ENCODE data around the gene EAF1. TPM values are rescaled to one million over a fixed set of nuclear protein-coding genes. Genes with fewer than 3 reads are reported as not detected.
A peak's percentile ranks its signal among the peaks of the same experiment; 100 is the strongest.
"Not testable (repeated sequence)": the region's sequence is repeated elsewhere in the genome, so short reads cannot be mapped to it uniquely, and the experiment has no call there.

EAF1 gene
- total RNA-seq, result 27.9 TPM
- polyA plus RNA-seq, result 10 to 100 TPM in 2 of 4 donors, 1 to 10 TPM in 2; 7.9 to 10.7 (median 9.7) TPM

DNA sequence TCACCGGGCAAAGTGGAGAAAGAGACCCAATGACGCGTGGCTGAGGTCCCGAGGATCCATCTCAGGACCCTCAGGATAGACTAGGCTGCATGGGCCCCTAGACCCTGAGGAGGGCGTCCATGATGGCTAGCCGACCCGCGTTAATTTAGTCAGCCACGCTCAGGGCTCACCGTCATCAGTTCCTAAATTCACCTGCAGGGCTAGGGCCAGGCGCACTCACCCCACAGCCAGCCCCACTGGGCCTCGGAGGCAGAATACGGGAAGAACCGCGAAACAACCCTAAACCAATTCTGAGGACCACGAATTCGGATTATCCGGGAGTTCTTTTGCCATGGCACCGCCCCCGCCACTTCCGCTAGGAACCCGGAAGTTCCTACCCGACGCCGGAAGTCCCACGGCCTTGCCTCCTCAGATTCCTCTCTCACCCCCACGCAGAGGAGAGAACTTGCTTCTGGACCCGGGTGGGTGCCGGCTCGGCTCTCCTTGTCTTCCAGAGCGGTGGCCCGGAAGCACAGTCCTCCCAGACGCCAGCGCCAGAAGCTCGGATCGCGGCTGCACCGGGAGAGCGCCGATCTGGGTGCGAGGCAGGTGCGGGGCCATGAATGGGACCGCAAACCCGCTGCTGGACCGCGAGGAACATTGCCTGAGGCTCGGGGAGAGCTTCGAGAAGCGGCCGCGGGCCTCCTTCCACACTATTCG, at the start of gene EAF1, which contains the start of gene METTL6:
Gene EAF1, plus strand, starts transcription at position 417 of the 699 bp plus-strand sequence. Its CDS starts 182 bp downstream, at position 599.
Gene METTL6, minus strand, starts transcription at position 363 of the 699 bp plus-strand sequence. CDS start 1,033 bp downstream, outside the sequence.
- peaks cover 61% of the 10 kb centered on the region for H3K4me1 ChIP-seq (ENCODE audit: control insufficient read depth, insufficient read depth, low read length, poor library complexity, severe bottlenecking)
- no peaks in the 10 kb centered on the region for H3K9me3 ChIP-seq (ENCODE audit: control insufficient read depth in 2 of 2, low read length in 2 of 2)
- no peaks in the 10 kb centered on the region for H3K27me3 ChIP-seq (ENCODE audit: control insufficient read depth, insufficient read depth, low read length)
- peak; percentile 83 to 84 for ATAC-seq (ENCODE audit: low read depth in 2 of 2)
- H3K27ac ChIP-seq (ENCODE audit: insufficient read depth, low read length, poor library complexity, severe bottlenecking), result peak within 1 kb of the TSS; percentile 82
- peak within 1 kb of the TSS; percentile 92 to 100 (median 98) for H3K4me3 Mint-ChIP-seq
- no peaks in the 10 kb centered on the region for H3K27me3 Mint-ChIP-seq
- DNase-seq, result peak; percentile 83 to 91 (median 87)
- peak within 1 kb of the TSS; percentile 97 for H3K4me3 ChIP-seq (ENCODE audit: low read depth, low read length)
- H3K27ac Mint-ChIP-seq, result peak within 1 kb of the TSS; percentile 96 to 99 (median 97)
- H3K36me3 ChIP-seq (ENCODE audit: control insufficient read depth, insufficient read depth, low read length), result peaks cover 33% of the 10 kb centered on the region
- H3K36me3 Mint-ChIP-seq, result peaks cover 31% of the 10 kb centered on the region
- peaks cover 34 to 81% (median 54%) of the 10 kb centered on the region in 4 donors for H3K4me1 Mint-ChIP-seq
- no peaks in the 10 kb centered on the region for H3K9me3 Mint-ChIP-seq

DNA sequence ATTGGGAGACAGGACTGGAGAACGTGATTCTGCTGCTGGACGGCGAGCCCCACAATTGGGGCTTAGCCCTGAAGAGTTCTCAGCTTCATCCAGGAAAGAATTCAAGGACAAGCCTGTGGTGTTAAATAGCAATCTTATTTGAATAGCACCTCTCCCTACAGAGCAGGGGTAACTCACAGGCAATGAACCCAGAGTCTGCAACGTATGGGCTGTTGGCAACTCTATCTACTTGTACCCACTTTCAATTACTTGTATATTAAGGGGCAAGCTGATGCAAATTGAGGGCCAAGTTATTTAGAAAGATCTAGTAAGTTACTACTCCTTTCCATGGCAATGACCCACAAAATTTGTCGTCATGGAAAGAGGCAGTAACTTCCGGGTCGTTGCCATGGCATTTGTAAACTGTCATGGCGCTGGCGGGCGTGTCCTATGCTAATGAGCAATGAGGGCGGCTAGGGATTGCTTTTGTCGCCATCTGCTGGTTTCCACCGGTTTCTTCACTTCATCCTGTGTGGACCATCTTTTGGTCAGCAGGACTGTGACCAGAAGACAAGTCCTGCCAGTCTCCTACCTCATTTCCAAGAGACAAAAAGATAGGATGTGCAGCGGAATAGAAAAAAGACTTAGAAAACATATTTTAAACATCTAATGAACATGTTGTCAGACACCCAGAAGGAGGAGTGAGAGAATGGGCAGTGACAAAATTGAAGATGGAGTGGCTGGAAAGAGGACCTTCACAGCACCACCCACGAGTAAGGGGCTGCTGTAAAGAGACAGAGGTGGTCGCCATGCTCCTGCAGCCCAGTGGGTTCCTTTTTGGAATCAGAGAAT, 49.2 kb upstream of the EAF1 start:
- Mint-ChIP-seq H3K4me1 (peaks cover 0 to 9% (median 8%) of the 10 kb centered on the region in 4 donors), H3K9me3 (no peaks in the 10 kb centered on the region), H3K27me3 (peaks cover 5% of the 10 kb centered on the region), H3K4me3 (peak overlapping the region in 3 of 4 donors; percentile 3 to 24 (median 11)), H3K36me3 (no peaks in the 10 kb centered on the region), H3K27ac (peak overlapping the region; percentile 80 to 95 (median 90))
- DNase-seq (peak; percentile 92 to 96 (median 94)), ATAC-seq (ENCODE audit: low read depth in 2 of 2) (peak; percentile 94 to 95)
- Histone ChIP-seq H3K4me1 (ENCODE audit: control insufficient read depth, insufficient read depth, low read length, poor library complexity, severe bottlenecking) (peaks cover 5% of the 10 kb centered on the region), H3K27ac (ENCODE audit: insufficient read depth, low read length, poor library complexity, severe bottlenecking) (peak overlapping the region; percentile 86), H3K9me3 (ENCODE audit: control insufficient read depth in 2 of 2, low read length in 2 of 2) (no peaks in the 10 kb centered on the region), H3K27me3 (ENCODE audit: control insufficient read depth, insufficient read depth, low read length) (no peaks in the 10 kb centered on the region), H3K36me3 (ENCODE audit: control insufficient read depth, insufficient read depth, low read length) (no peaks in the 10 kb centered on the region), H3K4me3 (ENCODE audit: low read depth, low read length) (peak overlapping the region; percentile 53)

DNA sequence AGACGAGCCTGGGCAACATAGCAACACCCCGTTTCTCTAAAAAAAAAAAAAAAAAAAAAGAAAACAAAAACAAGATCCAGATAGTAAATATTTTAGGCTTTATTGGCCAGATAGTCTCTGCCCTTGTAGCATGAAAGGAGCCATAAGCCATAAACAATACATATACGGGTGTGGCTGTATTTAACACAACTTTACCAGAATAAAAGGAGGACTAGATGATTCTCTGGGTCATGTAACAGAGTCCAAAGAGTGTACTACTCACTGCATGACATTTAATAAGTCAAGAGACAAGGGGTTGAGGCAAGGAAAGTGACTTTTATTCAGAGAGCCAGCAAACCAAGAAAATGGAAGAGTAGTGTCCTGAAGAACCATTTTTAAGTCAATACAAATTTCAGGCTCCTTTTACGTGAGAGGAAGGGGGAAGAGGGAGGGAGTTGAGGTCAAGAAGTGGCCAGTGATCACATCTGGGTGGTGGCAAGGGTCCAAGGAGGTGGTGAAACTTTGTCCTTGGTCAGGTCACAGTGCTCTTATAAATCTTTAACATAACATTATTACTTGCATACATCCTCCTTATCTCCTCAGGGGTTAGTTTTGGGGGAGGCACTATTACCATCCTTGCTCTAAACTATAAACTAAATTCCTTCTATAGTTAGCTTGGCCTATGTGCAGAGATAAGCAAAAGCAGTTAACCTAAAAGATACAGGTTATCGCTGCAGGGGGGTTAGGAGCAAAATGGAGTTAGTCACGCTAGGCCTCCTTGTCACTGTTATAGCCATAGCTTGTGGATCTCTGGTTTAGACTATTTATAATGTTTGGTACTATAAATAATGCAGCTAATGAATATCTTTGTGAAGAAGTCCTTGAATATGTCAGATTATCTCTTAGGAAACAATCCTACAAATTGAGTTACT, 46.2 kb upstream of the EAF1 start:
- H3K36me3 ChIP-seq (ENCODE audit: control insufficient read depth, insufficient read depth, low read length), result no peaks in the 10 kb centered on the region
- Mint-ChIP-seq H3K27ac (no peak overlapping the region), H3K27me3 (peaks cover 5% of the 10 kb centered on the region), H3K4me1 (peaks cover 0 to 18% (median 8%) of the 10 kb centered on the region in 4 donors), H3K4me3 (no peak overlapping the region), H3K36me3 (no peaks in the 10 kb centered on the region), H3K9me3 (peaks cover 0 to 3% (median 0%) of the 10 kb centered on the region in 7 donors)
- DNase-seq, result no peak
- no peaks in the 10 kb centered on the region for H3K27me3 ChIP-seq (ENCODE audit: control insufficient read depth, insufficient read depth, low read length)
- no peak overlapping the region for H3K4me3 ChIP-seq (ENCODE audit: low read depth, low read length)
- no peak overlapping the region for H3K27ac ChIP-seq (ENCODE audit: insufficient read depth, low read length, poor library complexity, severe bottlenecking)
- H3K9me3 ChIP-seq (ENCODE audit: control insufficient read depth in 2 of 2, low read length in 2 of 2), result no peaks in the 10 kb centered on the region
- no peak for ATAC-seq (ENCODE audit: low read depth in 2 of 2)
- H3K4me1 ChIP-seq (ENCODE audit: control insufficient read depth, insufficient read depth, low read length, poor library complexity, severe bottlenecking), result peaks cover 5% of the 10 kb centered on the region

DNA sequence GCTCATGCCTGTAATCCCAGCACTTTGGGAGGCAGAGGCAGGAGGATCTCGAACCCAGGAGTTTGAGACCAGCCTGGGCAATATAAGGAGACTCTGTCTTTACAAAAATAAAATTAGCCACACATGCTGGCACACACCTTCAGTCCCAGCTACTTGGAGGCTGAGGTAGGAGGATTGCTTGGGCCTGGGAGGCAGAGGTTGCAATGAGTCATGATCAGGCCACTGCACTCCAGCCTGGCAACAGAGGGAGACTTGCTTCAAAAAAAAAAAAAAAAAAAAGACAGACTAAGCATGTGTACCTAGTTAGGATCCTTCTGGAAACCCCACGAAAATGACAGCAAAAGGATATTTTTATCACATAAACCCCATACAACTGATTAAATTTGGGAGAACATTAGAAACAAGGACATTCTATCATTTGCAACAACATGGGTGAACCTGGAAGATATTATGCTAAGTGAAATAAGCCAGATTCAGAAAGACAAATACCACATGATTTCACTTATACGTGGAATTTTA, 44.9 kb upstream of the EAF1 start:
- Mint-ChIP-seq H3K4me1 (peaks cover 0 to 18% (median 8%) of the 10 kb centered on the region in 4 donors), H3K9me3 (peaks cover 0 to 4% (median 0%) of the 10 kb centered on the region in 7 donors), H3K27me3 (peaks cover 5% of the 10 kb centered on the region), H3K27ac (no peak overlapping the region), H3K4me3 (no peak overlapping the region), H3K36me3 (no peaks in the 10 kb centered on the region)
- Histone ChIP-seq H3K27me3 (ENCODE audit: control insufficient read depth, insufficient read depth, low read length) (no peaks in the 10 kb centered on the region), H3K36me3 (ENCODE audit: control insufficient read depth, insufficient read depth, low read length) (no peaks in the 10 kb centered on the region), H3K4me3 (ENCODE audit: low read depth, low read length) (no peak overlapping the region), H3K4me1 (ENCODE audit: control insufficient read depth, insufficient read depth, low read length, poor library complexity, severe bottlenecking) (peaks cover 5% of the 10 kb centered on the region), H3K27ac (ENCODE audit: insufficient read depth, low read length, poor library complexity, severe bottlenecking) (no peak overlapping the region), H3K9me3 (ENCODE audit: control insufficient read depth in 2 of 2, low read length in 2 of 2) (no peaks in the 10 kb centered on the region)
- ATAC-seq (ENCODE audit: low read depth in 2 of 2), result no peak
- no peak for DNase-seq

DNA sequence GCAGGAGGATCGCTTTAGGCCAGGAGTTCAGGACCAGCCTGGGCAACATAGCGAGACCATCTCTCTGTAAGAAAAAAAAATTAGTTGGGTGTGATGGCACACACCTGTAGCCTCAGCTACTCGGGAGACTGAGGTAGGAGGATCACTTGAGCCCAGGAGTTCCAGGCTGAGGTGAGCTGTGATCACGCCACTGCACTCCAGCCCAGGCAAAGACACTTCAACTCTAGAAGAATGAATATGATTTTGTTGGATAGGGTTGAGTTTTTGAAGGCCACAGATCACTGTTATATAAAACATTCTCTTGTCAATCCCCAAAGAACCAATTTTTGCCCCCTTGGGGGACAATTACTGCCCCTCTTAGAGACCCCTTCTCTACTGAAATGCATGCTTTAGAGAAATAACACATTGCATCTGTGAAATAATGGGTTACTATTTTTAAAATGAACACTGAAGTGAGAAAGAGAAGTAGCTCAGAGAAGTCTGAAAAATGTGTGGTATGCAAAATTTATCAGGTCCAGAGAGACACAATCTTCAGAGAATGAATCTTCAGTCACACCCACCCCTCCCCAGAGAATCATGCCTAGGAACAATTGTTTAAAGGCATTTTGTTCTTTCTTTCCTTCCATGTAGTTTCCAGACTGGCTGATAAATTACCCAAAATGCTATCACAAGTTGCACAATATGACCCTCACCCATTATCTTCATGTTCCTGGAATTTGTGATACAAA, 42.7 kb upstream of the EAF1 start:
- Mint-ChIP-seq H3K4me3 (no peak overlapping the region), H3K9me3 (peaks cover 0 to 4% (median 0%) of the 10 kb centered on the region in 7 donors), H3K4me1 (peaks cover 0 to 9% (median 0%) of the 10 kb centered on the region in 4 donors), H3K27me3 (peaks cover 5% of the 10 kb centered on the region), H3K36me3 (peaks cover 3% of the 10 kb centered on the region), H3K27ac (no peak overlapping the region)
- DNase-seq, result no peak
- H3K4me3 ChIP-seq (ENCODE audit: low read depth, low read length), result no peak overlapping the region
- no peak overlapping the region for H3K27ac ChIP-seq (ENCODE audit: insufficient read depth, low read length, poor library complexity, severe bottlenecking)
- no peak for ATAC-seq (ENCODE audit: low read depth in 2 of 2)
- no peaks in the 10 kb centered on the region for H3K27me3 ChIP-seq (ENCODE audit: control insufficient read depth, insufficient read depth, low read length)
- no peaks in the 10 kb centered on the region for H3K36me3 ChIP-seq (ENCODE audit: control insufficient read depth, insufficient read depth, low read length)
- H3K9me3 ChIP-seq (ENCODE audit: control insufficient read depth in 2 of 2, low read length in 2 of 2), result no peaks in the 10 kb centered on the region
- H3K4me1 ChIP-seq (ENCODE audit: control insufficient read depth, insufficient read depth, low read length, poor library complexity, severe bottlenecking), result no peaks in the 10 kb centered on the region

DNA sequence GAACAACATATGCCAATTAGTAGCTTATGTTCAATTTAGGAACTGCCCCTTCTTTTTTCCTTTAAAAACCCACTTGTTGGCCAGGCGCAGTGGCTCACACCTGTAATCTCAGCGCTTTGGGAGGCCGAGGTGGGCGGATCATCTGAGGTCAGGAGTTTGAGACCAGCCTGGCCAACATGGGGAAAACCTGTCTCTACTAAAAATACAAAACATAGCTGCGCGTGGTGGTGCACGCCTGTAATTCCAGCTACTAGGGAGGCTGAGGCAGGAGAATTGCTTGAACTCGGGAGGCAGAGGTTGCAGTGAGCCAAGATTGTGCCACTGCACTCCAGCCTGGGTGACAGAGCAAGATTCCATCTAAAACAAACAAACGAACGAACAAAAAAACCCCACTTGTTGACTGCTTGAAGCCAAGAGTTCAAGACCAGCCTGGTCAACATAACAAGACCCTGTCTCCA, 42.1 kb upstream of the EAF1 start:
- not testable (repeated sequence) for H3K9me3 ChIP-seq (ENCODE audit: control insufficient read depth in 2 of 2, low read length in 2 of 2); H3K27me3 Mint-ChIP-seq; ATAC-seq (ENCODE audit: low read depth in 2 of 2); H3K27ac Mint-ChIP-seq; H3K4me3 Mint-ChIP-seq; DNase-seq; H3K27ac ChIP-seq (ENCODE audit: insufficient read depth, low read length, poor library complexity, severe bottlenecking); H3K4me1 ChIP-seq (ENCODE audit: control insufficient read depth, insufficient read depth, low read length, poor library complexity, severe bottlenecking); H3K9me3 Mint-ChIP-seq; H3K36me3 ChIP-seq (ENCODE audit: control insufficient read depth, insufficient read depth, low read length); H3K36me3 Mint-ChIP-seq; H3K4me3 ChIP-seq (ENCODE audit: low read depth, low read length); H3K4me1 Mint-ChIP-seq; H3K27me3 ChIP-seq (ENCODE audit: control insufficient read depth, insufficient read depth, low read length)

Data from CD4-positive, CD25-positive, alpha-beta regulatory T cell (primary cell).